GM18867 (cell line): ENCODE data around the gene ATP8B4.
"Not testable (repeated sequence)": the region's sequence is repeated elsewhere in the genome, so short reads cannot be mapped to it uniquely, and the experiment has no call there.

Experiments used
- ATAC-seq: cut with Tn5 transposase; IDR thresholded peaks from one replicate; pipeline ENCODE4 v1.9.1; 2021; ENCODE audit warnings: mild to moderate bottlenecking, moderate library complexity; ENCODE audit not compliant: unreplicated experiment

ATP8B4 gene

GRCh38 chr15:50109076-50109987 is 9.7 kb downstream of the ATP8B4 start:
- ATAC-seq, result no peak

GRCh38 chr15:50108461-50108860 is 10.6 kb downstream of the ATP8B4 start:
- no peak for ATAC-seq

- peak; percentile 97 for ATAC-seq
Measured at GRCh38 chr15:50107591-50108408, 11.2 kb downstream of the ATP8B4 start.

- no peak for ATAC-seq
Measured at GRCh38 chr15:50107157-50107556, 11.9 kb downstream of the ATP8B4 start.

GRCh38 chr15:50106457-50106856 is 12.6 kb downstream of the ATP8B4 start:
- no peak for ATAC-seq

- ATAC-seq, result no peak
Measured at GRCh38 chr15:50100486-50100885, 18.5 kb downstream of the ATP8B4 start.

GRCh38 chr15:50098545-50098944 is 20.5 kb downstream of the ATP8B4 start:
- no peak for ATAC-seq

- ATAC-seq, result no peak
Measured at GRCh38 chr15:50095938-50096821, 22.9 kb downstream of the ATP8B4 start.

GRCh38 chr15:50089386-50089785 is 29.6 kb downstream of the ATP8B4 start:
- not testable (repeated sequence) for ATAC-seq

- ATAC-seq, result no peak
Measured at GRCh38 chr15:50084932-50085331, 34.1 kb downstream of the ATP8B4 start.

- ATAC-seq, result no peak
Measured at GRCh38 chr15:50083424-50084025, 35.5 kb downstream of the ATP8B4 start.

- no peak for ATAC-seq
Measured at GRCh38 chr15:50082066-50082465, 37.0 kb downstream of the ATP8B4 start.

GRCh38 chr15:50077651-50078050 is 41.4 kb downstream of the ATP8B4 start:
- ATAC-seq, result no peak

- no peak for ATAC-seq
Measured at GRCh38 chr15:50077176-50077575, 41.9 kb downstream of the ATP8B4 start.

GRCh38 chr15:50075319-50075718 is 43.7 kb downstream of the ATP8B4 start:
- no peak for ATAC-seq

GRCh38 chr15:50071551-50072258 is 47.3 kb downstream of the ATP8B4 start:
- ATAC-seq, result no peak

GRCh38 chr15:50068016-50068415 is 51.0 kb downstream of the ATP8B4 start:
- no peak for ATAC-seq

- ATAC-seq, result no peak
Measured at GRCh38 chr15:50067254-50067653, 51.8 kb downstream of the ATP8B4 start.

- no peak for ATAC-seq
Measured at GRCh38 chr15:50066666-50067065, 52.4 kb downstream of the ATP8B4 start.

- peak; percentile 43 for ATAC-seq
Measured at GRCh38 chr15:50066202-50066601, 52.8 kb downstream of the ATP8B4 start.
